NB4 (cell line): ENCODE results near the gene ZBTB11.

ENCODE experiments used
- CTCF ChIP-seq: IDR thresholded peaks from one replicate; pipeline ENCODE4 v1.5.1; 2012; ENCODE audit warnings: low read depth, low read length
- MAX ChIP-seq: IDR thresholded peaks from 2 replicates; pipeline ENCODE4 v1.6.1; 2011; ENCODE audit warnings: low read depth, low read length

- TF ChIP-seq CTCF (no peak), MAX (no peak)
These were observed 10.4 kb upstream of the ZBTB11 start for GRCh38 chr3:101687142-101687931.
